WTC11 (cell line): ENCODE data around the gene MPC1. TPM values are rescaled to one million over a fixed set of nuclear protein-coding genes. Genes with fewer than 3 reads are reported as not detected.

ENCODE experiments used
- ATAC-seq: fragments of 200-7000 bp; cut with Tn5 transposase; 2 replicates; pipeline ENCODE4 v1.10.0; 2021; ENCODE audit warnings: mild to moderate bottlenecking, moderate library complexity
- CTCF ChIA-PET: fragments of 300-600 bp; sonication (Branson Sonifier 250); formaldehyde crosslinking; loops from one replicate; lab custom pipeline; 2021; ENCODE audit warnings: antibody characterized with exemption; lab: Charles Lee
- POLR2A ChIA-PET: fragments of 350-600 bp; sonication (Branson Sonifier 250); formaldehyde crosslinking; loops from one replicate; lab custom pipeline; 2021; ENCODE audit warnings: antibody characterized with exemption; lab: Charles Lee
- DNase-seq: peaks from one replicate; pipeline ENCODE4 v3.0.0; 2021; ENCODE audit warnings: low spot score
- H3K27ac Mint-ChIP-seq: 2 replicates; pipeline ENCODE4 v1.8.0; 2021; ENCODE audit warnings: mixed read lengths
- H3K27me3 Mint-ChIP-seq: 2 replicates; pipeline ENCODE4 v1.8.0; 2021; ENCODE audit warnings: low read depth, mild to moderate bottlenecking, moderate library complexity, mixed read lengths
- H3K36me3 Mint-ChIP-seq: 2 replicates; pipeline ENCODE4 v1.8.0; 2021; ENCODE audit warnings: mixed read lengths
- H3K4me1 Mint-ChIP-seq: 2 replicates; pipeline ENCODE4 v1.8.0; 2022; ENCODE audit warnings: mixed read lengths
- H3K4me3 Mint-ChIP-seq: 2 replicates; pipeline ENCODE4 v1.8.0; 2021; ENCODE audit warnings: mild to moderate bottlenecking, moderate library complexity, mixed read lengths
- H3K9me3 Mint-ChIP-seq: 2 replicates; pipeline ENCODE4 v1.8.0; 2021; ENCODE audit warnings: mixed read lengths
- ELF4 ChIP-seq: sonication (generic); formaldehyde crosslinking; IDR thresholded peaks from 2 replicates; pipeline ENCODE4 v1.8.1; 2022; ENCODE audit warnings: low read depth, mild to moderate bottlenecking, moderate library complexity, missing genetic modification reagents
- JUN ChIP-seq: sonication (generic); formaldehyde crosslinking; IDR thresholded peaks from 2 replicates; pipeline ENCODE4 v1.8.0; 2023; ENCODE audit warnings: mild to moderate bottlenecking, missing genetic modification reagents
- MXD4 ChIP-seq: fragments of 250-450 bp; sonication (Bioruptor Pico); IDR thresholded peaks from 2 replicates; pipeline ENCODE4 v1.8.0; 2021; ENCODE audit warnings: mild to moderate bottlenecking, moderate library complexity, borderline replicate concordance
- NFE2L1 ChIP-seq: sonication (generic); formaldehyde crosslinking; IDR thresholded peaks from 2 replicates; pipeline ENCODE4 v1.8.1; 2023; ENCODE audit warnings: missing genetic modification reagents
- TEAD1 ChIP-seq: sonication (generic); formaldehyde crosslinking; IDR thresholded peaks from 2 replicates; pipeline ENCODE4 v1.8.0; 2022; ENCODE audit warnings: mild to moderate bottlenecking, missing genetic modification reagents
- TP53 ChIP-seq: sonication (generic); formaldehyde crosslinking; IDR thresholded peaks from 2 replicates; pipeline ENCODE4 v1.8.1; 2023; ENCODE audit warnings: mild to moderate bottlenecking, missing genetic modification reagents
- ZNF121 ChIP-seq: sonication (generic); formaldehyde crosslinking; IDR thresholded peaks from 2 replicates; pipeline ENCODE4 v1.8.0; 2023; ENCODE audit warnings: missing genetic modification reagents
- total RNA-seq: library from RNA; stranded (reverse); gene quantifications from 3 replicates; pipeline ENCODE4 v1.2.3, GENCODE V29; 2021
- TF ChIP-seq, protein P1 (sequence below): fragments of 250-450 bp; sonication (Bioruptor Pico); IDR thresholded peaks from 2 replicates; pipeline ENCODE4 v1.8.0; 2021; ENCODE audit warnings: mild to moderate bottlenecking
- TF ChIP-seq, protein P2 (sequence below): sonication (generic); formaldehyde crosslinking; IDR thresholded peaks from 2 replicates; pipeline ENCODE4 v1.8.1; 2022; ENCODE audit warnings: mild to moderate bottlenecking, moderate library complexity, missing genetic modification reagents
- TF ChIP-seq, protein P3 (sequence below): sonication (generic); formaldehyde crosslinking; IDR thresholded peaks from 2 replicates; pipeline ENCODE4 v1.8.1; 2023; ENCODE audit warnings: mild to moderate bottlenecking, missing genetic modification reagents, moderate library complexity
- TF ChIP-seq, protein P4 (sequence below): fragments of 250-450 bp; sonication (Bioruptor Pico); IDR thresholded peaks from 2 replicates; pipeline ENCODE4 v2.1.2; 2022; ENCODE audit warnings: mild to moderate bottlenecking, moderate library complexity
- TF ChIP-seq, protein P5 (sequence below): sonication (generic); formaldehyde crosslinking; IDR thresholded peaks from 2 replicates; pipeline ENCODE4 v1.8.1; 2023; ENCODE audit warnings: mild to moderate bottlenecking, moderate library complexity, missing genetic modification reagents
- TF ChIP-seq, protein P6 (sequence below): sonication (generic); formaldehyde crosslinking; IDR thresholded peaks from 2 replicates; pipeline ENCODE4 v1.8.1; 2023; ENCODE audit warnings: mild to moderate bottlenecking, missing genetic modification reagents
- TF ChIP-seq, protein P7 (sequence below): sonication (generic); formaldehyde crosslinking; IDR thresholded peaks from 2 replicates; pipeline ENCODE4 v1.8.0; 2022; ENCODE audit warnings: missing genetic modification reagents
- TF ChIP-seq, protein P8 (sequence below): sonication (generic); formaldehyde crosslinking; IDR thresholded peaks from 2 replicates; pipeline ENCODE4 v1.8.1; 2023; ENCODE audit warnings: mild to moderate bottlenecking, missing genetic modification reagents, moderate library complexity
- TF ChIP-seq, protein P9 (sequence below): sonication (generic); formaldehyde crosslinking; IDR thresholded peaks from 2 replicates; pipeline ENCODE4 v1.8.1; 2023; ENCODE audit warnings: mild to moderate bottlenecking, missing genetic modification reagents, borderline replicate concordance

The MPC1 gene
- total RNA-seq, 1 experiment from 2014 or later = 10.7 TPM

DNA sequence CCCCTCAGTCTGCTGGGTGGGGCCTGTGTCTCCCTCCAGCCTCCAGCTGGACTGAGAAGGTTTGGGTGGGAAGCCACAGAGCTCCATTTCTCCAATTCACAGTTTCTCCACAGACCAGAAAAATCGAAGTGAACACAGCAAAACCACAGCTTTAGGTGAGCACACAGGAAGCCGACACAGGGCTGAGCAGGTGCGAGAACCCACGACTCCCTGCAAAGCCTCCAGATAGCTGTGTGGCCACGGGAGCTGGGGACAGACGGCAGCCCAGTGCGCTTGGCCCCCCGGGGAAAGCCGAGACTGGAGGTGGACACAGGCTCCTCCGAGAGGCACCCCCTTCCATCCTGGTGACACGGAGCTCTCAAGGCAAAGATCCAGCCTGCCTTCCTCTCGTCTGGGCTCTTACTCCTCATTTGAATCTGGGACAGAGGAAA, 29.0 kb upstream of the MPC1 start:
- peaks cover 17% of the 10 kb centered on the region for H3K36me3 Mint-ChIP-seq

More for the DNA sequence above, 29.0 kb upstream of the MPC1 start:
- Mint-ChIP-seq H3K4me3 (no peak overlapping the region), H3K27me3 (no peaks in the 10 kb centered on the region), H3K9me3 (peaks cover 13% of the 10 kb centered on the region), H3K4me1 (peaks cover 16% of the 10 kb centered on the region), H3K27ac (0 out of 2 replicates have a peak overlapping the region, but pooled peaks have one; percentile 46)
- no peak for DNase-seq
- ATAC-seq = no peak
- ChIA-PET POLR2A (no interaction called here), CTCF (interaction anchor here (2.6 kb wide), 1 partner anchor 11 kb away, joined by 11 read pairs; no protein-coding TSS in a partner anchor)
- TF ChIP-seq TEAD1 (CRISPR knock-in tag) (no peak), JUN (CRISPR knock-in tag) (no peak), ELF4 (CRISPR knock-in tag) (no peak), MXD4 (CRISPR knock-in tag) (no peak), NFE2L1 (CRISPR knock-in tag) (no peak), ZNF121 (CRISPR knock-in tag) (no peak), TP53 (CRISPR knock-in tag) (no peak)
- TF ChIP-seq, protein P1, sequence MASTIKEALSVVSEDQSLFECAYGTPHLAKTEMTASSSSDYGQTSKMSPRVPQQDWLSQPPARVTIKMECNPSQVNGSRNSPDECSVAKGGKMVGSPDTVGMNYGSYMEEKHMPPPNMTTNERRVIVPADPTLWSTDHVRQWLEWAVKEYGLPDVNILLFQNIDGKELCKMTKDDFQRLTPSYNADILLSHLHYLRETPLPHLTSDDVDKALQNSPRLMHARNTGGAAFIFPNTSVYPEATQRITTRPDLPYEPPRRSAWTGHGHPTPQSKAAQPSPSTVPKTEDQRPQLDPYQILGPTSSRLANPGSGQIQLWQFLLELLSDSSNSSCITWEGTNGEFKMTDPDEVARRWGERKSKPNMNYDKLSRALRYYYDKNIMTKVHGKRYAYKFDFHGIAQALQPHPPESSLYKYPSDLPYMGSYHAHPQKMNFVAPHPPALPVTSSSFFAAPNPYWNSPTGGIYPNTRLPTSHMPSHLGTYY (CRISPR knock-in tag) = no peak
- TF ChIP-seq, protein P2, sequence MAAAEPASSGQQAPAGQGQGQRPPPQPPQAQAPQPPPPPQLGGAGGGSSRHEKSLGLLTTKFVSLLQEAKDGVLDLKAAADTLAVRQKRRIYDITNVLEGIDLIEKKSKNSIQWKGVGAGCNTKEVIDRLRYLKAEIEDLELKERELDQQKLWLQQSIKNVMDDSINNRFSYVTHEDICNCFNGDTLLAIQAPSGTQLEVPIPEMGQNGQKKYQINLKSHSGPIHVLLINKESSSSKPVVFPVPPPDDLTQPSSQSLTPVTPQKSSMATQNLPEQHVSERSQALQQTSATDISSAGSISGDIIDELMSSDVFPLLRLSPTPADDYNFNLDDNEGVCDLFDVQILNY (CRISPR knock-in tag) = no peak
- TF ChIP-seq, protein P3, sequence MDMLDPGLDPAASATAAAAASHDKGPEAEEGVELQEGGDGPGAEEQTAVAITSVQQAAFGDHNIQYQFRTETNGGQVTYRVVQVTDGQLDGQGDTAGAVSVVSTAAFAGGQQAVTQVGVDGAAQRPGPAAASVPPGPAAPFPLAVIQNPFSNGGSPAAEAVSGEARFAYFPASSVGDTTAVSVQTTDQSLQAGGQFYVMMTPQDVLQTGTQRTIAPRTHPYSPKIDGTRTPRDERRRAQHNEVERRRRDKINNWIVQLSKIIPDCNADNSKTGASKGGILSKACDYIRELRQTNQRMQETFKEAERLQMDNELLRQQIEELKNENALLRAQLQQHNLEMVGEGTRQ (CRISPR knock-in tag) = no peak
- TF ChIP-seq, protein P4, sequence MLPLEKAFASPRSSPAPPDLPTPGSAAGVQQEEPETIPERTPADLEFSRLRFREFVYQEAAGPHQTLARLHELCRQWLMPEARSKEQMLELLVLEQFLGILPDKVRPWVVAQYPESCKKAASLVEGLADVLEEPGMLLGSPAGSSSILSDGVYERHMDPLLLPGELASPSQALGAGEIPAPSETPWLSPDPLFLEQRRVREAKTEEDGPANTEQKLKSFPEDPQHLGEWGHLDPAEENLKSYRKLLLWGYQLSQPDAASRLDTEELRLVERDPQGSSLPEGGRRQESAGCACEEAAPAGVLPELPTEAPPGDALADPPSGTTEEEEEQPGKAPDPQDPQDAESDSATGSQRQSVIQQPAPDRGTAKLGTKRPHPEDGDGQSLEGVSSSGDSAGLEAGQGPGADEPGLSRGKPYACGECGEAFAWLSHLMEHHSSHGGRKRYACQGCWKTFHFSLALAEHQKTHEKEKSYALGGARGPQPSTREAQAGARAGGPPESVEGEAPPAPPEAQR (CRISPR knock-in tag) = no peak
- TF ChIP-seq, protein P5, sequence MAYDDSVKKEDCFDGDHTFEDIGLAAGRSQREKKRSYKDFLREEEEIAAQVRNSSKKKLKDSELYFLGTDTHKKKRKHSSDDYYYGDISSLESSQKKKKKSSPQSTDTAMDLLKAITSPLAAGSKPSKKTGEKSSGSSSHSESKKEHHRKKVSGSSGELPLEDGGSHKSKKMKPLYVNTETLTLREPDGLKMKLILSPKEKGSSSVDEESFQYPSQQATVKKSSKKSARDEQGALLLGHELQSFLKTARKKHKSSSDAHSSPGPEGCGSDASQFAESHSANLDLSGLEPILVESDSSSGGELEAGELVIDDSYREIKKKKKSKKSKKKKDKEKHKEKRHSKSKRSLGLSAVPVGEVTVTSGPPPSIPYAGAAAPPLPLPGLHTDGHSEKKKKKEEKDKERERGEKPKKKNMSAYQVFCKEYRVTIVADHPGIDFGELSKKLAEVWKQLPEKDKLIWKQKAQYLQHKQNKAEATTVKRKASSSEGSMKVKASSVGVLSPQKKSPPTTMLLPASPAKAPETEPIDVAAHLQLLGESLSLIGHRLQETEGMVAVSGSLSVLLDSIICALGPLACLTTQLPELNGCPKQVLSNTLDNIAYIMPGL (CRISPR knock-in tag) = no peak
- TF ChIP-seq, protein P6, sequence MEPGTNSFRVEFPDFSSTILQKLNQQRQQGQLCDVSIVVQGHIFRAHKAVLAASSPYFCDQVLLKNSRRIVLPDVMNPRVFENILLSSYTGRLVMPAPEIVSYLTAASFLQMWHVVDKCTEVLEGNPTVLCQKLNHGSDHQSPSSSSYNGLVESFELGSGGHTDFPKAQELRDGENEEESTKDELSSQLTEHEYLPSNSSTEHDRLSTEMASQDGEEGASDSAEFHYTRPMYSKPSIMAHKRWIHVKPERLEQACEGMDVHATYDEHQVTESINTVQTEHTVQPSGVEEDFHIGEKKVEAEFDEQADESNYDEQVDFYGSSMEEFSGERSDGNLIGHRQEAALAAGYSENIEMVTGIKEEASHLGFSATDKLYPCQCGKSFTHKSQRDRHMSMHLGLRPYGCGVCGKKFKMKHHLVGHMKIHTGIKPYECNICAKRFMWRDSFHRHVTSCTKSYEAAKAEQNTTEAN = no peak
- TF ChIP-seq, protein P7, sequence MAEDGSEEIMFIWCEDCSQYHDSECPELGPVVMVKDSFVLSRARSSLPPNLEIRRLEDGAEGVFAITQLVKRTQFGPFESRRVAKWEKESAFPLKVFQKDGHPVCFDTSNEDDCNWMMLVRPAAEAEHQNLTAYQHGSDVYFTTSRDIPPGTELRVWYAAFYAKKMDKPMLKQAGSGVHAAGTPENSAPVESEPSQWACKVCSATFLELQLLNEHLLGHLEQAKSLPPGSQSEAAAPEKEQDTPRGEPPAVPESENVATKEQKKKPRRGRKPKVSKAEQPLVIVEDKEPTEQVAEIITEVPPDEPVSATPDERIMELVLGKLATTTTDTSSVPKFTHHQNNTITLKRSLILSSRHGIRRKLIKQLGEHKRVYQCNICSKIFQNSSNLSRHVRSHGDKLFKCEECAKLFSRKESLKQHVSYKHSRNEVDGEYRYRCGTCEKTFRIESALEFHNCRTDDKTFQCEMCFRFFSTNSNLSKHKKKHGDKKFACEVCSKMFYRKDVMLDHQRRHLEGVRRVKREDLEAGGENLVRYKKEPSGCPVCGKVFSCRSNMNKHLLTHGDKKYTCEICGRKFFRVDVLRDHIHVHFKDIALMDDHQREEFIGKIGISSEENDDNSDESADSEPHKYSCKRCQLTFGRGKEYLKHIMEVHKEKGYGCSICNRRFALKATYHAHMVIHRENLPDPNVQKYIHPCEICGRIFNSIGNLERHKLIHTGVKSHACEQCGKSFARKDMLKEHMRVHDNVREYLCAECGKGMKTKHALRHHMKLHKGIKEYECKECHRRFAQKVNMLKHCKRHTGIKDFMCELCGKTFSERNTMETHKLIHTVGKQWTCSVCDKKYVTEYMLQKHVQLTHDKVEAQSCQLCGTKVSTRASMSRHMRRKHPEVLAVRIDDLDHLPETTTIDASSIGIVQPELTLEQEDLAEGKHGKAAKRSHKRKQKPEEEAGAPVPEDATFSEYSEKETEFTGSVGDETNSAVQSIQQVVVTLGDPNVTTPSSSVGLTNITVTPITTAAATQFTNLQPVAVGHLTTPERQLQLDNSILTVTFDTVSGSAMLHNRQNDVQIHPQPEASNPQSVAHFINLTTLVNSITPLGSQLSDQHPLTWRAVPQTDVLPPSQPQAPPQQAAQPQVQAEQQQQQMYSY (CRISPR knock-in tag) = no peak
- TF ChIP-seq, protein P8, sequence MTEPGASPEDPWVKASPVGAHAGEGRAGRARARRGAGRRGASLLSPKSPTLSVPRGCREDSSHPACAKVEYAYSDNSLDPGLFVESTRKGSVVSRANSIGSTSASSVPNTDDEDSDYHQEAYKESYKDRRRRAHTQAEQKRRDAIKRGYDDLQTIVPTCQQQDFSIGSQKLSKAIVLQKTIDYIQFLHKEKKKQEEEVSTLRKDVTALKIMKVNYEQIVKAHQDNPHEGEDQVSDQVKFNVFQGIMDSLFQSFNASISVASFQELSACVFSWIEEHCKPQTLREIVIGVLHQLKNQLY (CRISPR knock-in tag) = no peak
- TF ChIP-seq, protein P9, sequence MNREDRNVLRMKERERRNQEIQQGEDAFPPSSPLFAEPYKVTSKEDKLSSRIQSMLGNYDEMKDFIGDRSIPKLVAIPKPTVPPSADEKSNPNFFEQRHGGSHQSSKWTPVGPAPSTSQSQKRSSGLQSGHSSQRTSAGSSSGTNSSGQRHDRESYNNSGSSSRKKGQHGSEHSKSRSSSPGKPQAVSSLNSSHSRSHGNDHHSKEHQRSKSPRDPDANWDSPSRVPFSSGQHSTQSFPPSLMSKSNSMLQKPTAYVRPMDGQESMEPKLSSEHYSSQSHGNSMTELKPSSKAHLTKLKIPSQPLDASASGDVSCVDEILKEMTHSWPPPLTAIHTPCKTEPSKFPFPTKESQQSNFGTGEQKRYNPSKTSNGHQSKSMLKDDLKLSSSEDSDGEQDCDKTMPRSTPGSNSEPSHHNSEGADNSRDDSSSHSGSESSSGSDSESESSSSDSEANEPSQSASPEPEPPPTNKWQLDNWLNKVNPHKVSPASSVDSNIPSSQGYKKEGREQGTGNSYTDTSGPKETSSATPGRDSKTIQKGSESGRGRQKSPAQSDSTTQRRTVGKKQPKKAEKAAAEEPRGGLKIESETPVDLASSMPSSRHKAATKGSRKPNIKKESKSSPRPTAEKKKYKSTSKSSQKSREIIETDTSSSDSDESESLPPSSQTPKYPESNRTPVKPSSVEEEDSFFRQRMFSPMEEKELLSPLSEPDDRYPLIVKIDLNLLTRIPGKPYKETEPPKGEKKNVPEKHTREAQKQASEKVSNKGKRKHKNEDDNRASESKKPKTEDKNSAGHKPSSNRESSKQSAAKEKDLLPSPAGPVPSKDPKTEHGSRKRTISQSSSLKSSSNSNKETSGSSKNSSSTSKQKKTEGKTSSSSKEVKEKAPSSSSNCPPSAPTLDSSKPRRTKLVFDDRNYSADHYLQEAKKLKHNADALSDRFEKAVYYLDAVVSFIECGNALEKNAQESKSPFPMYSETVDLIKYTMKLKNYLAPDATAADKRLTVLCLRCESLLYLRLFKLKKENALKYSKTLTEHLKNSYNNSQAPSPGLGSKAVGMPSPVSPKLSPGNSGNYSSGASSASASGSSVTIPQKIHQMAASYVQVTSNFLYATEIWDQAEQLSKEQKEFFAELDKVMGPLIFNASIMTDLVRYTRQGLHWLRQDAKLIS = no peak
